Measurements from ENCODE around the gene WFS1.

The WFS1 gene

DNA sequence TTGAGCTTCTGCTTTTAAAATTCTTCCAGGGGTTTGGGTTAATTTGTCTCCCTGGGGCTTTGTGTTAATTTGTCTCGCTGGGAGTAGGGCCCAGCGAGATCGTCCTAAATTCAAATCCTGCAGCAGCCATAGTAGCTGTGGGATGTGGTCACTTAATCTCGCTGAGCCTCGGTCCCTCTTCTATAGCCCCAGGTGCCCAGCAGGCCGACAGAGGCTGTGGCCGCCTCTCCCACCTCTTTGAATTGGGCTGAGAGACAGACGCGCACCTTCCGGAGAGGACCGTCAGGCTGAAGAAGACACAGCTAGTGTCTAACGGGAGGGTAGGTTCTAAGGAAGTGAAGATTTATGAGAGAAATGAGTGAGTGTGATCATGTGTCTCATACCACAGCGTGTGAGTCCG lies 15.7 kb upstream of the WFS1 start:
- no peaks in the 10 kb centered on the region for H4K20me1 ChIP-seq (ENCODE audit: insufficient read depth, low read length)
- H3K9ac ChIP-seq (ENCODE audit: low read length): no peak overlapping the region
- TF ChIP-seq EZH2 (optimal IDR thresholded peaks at IDR 0.05; ENCODE audit: low read depth, low read length) (no peak), EZH2phosphoT487 (IDR thresholded peaks at IDR 0.05; ENCODE audit: low read length) (no peak)
- TF ChIP-seq, protein P1, sequence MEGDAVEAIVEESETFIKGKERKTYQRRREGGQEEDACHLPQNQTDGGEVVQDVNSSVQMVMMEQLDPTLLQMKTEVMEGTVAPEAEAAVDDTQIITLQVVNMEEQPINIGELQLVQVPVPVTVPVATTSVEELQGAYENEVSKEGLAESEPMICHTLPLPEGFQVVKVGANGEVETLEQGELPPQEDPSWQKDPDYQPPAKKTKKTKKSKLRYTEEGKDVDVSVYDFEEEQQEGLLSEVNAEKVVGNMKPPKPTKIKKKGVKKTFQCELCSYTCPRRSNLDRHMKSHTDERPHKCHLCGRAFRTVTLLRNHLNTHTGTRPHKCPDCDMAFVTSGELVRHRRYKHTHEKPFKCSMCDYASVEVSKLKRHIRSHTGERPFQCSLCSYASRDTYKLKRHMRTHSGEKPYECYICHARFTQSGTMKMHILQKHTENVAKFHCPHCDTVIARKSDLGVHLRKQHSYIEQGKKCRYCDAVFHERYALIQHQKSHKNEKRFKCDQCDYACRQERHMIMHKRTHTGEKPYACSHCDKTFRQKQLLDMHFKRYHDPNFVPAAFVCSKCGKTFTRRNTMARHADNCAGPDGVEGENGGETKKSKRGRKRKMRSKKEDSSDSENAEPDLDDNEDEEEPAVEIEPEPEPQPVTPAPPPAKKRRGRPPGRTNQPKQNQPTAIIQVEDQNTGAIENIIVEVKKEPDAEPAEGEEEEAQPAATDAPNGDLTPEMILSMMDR (IDR thresholded peaks at IDR 0.05; ENCODE audit: low read length): no peak
- no peaks in the 10 kb centered on the region for H3K79me2 ChIP-seq (ENCODE audit: low read length)
- H3K4me2 ChIP-seq (ENCODE audit: low read depth, low read length): no peak overlapping the region
- no peaks in the 10 kb centered on the region for H3K36me3 ChIP-seq (replicated peaks; ENCODE audit: insufficient read depth, low read length)
- H3K9me3 ChIP-seq (replicated peaks; ENCODE audit: insufficient read depth, low read length): no peaks in the 10 kb centered on the region
- H3K4me3 ChIP-seq (ENCODE audit: low read length): no peak overlapping the region
- no peak overlapping the region for H3K27ac ChIP-seq (ENCODE audit: low read length)
- H3K4me1 ChIP-seq (ENCODE audit: low read length): no peaks in the 10 kb centered on the region
- no peaks in the 10 kb centered on the region for H3F3A ChIP-seq (ENCODE audit: insufficient read depth, low read length)
- H3K27me3 ChIP-seq (replicated peaks; ENCODE audit: insufficient read depth, low read length): peaks cover 21% of the 10 kb centered on the region; the same call in 1 of the 2 replicates
- H2AFZ ChIP-seq (ENCODE audit: low read length): no peak overlapping the region
- H3K9me2 ChIP-seq (replicated peaks; ENCODE audit: insufficient read depth, low read length): no peaks in the 10 kb centered on the region
- DNase-seq: no peak

DNA sequence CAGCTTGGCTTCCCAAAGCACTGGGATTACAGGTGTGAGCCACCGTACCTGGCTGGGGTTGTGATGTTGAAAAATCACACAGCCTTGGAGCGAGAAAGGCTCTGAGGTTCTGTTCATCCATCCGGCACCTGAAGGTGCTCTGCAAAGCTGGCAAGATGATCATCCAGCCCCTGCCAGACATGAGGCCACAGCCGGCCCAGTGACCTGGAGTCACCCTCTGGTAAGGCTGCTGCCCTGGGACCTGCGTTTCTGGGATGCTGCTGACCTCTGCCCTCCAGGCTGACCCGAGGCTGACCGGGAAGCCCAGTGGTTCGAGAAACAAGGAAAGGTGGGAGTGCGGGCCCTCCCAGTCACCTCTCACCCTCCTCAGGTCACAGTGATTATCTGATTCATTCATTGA lies 13.5 kb upstream of the WFS1 start:
- H3K4me2 ChIP-seq (ENCODE audit: low read depth, low read length): no peak overlapping the region
- TF ChIP-seq, protein P1 (IDR thresholded peaks at IDR 0.05; ENCODE audit: low read length): no peak
- TF ChIP-seq EZH2phosphoT487 (IDR thresholded peaks at IDR 0.05; ENCODE audit: low read length): no peak
- TF ChIP-seq EZH2 (optimal IDR thresholded peaks at IDR 0.05; ENCODE audit: low read depth, low read length): no peak

DNA sequence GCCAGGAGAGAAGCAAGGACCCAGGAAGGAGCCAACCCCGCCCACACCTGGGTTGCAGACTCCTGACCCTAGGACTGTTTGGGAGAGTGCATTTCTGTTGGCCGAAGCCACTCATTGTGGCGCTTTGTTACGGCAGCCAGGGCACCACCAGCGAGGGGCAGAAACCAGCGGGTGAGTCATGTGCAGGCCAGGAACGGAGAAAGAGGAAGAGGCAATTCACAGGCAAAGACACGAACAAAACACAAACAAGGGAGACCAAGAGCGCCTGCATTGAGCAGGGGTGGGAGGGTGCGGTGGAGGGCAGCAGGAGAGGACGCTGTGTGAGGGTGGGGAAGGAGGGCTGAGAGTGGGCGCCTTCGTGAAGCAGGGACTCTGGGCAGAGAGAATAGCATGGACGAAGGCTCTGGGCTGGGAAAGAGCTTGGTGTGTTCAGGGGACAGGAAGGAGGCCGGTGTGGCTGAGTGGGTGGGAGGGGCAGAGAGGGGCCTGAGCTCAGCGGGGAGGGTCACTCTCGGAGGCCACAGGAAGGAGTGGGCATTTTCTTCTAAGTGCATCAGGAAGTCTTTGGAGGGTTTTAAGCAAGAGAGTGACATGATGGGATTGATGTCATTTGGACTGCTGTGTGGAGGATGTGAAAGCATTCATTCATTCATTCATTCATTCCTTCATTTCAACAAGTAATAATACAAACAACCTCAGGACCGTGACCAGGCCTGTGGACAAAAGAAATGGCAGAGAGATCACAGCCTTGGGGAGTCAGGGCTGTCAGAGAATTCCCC lies 12.2 kb upstream of the WFS1 start:
- TF ChIP-seq, protein P1 (IDR thresholded peaks at IDR 0.05; ENCODE audit: low read length): no peak
- no peak for TF ChIP-seq EZH2phosphoT487 (IDR thresholded peaks at IDR 0.05; ENCODE audit: low read length)
- no peak for TF ChIP-seq EZH2 (optimal IDR thresholded peaks at IDR 0.05; ENCODE audit: low read depth, low read length)
- H3K4me3 ChIP-seq (ENCODE audit: low read length): no peak overlapping the region
- H3K27me3 ChIP-seq (replicated peaks; ENCODE audit: insufficient read depth, low read length): peaks cover 12% of the 10 kb centered on the region; the same call in 1 of the 2 replicates
- H2AFZ ChIP-seq (ENCODE audit: low read length): no peak overlapping the region
- no peaks in the 10 kb centered on the region for H3K9me3 ChIP-seq (replicated peaks; ENCODE audit: insufficient read depth, low read length)
- no peaks in the 10 kb centered on the region for H3K9me2 ChIP-seq (replicated peaks; ENCODE audit: insufficient read depth, low read length)
- H3K9ac ChIP-seq (ENCODE audit: low read length): no peak overlapping the region
- H3F3A ChIP-seq (ENCODE audit: insufficient read depth, low read length): no peaks in the 10 kb centered on the region
- no peaks in the 10 kb centered on the region for H4K20me1 ChIP-seq (ENCODE audit: insufficient read depth, low read length)
- no peak overlapping the region for H3K4me2 ChIP-seq (ENCODE audit: low read depth, low read length)
- DNase-seq: no peak
- no peaks in the 10 kb centered on the region for H3K79me2 ChIP-seq (ENCODE audit: low read length)
- no peak overlapping the region for H3K27ac ChIP-seq (ENCODE audit: low read length)
- no peaks in the 10 kb centered on the region for H3K4me1 ChIP-seq (ENCODE audit: low read length)
- no peaks in the 10 kb centered on the region for H3K36me3 ChIP-seq (replicated peaks; ENCODE audit: insufficient read depth, low read length)

More for the DNA sequence above, 13.5 kb upstream of the WFS1 start:
- H3K9ac ChIP-seq (ENCODE audit: low read length): no peak overlapping the region
- H4K20me1 ChIP-seq (ENCODE audit: insufficient read depth, low read length): no peaks in the 10 kb centered on the region
- H3K27me3 ChIP-seq (replicated peaks; ENCODE audit: insufficient read depth, low read length): peaks cover 12% of the 10 kb centered on the region; the same call in 1 of the 2 replicates
- no peak for DNase-seq
- H3K4me3 ChIP-seq (ENCODE audit: low read length): no peak overlapping the region
- H2AFZ ChIP-seq (ENCODE audit: low read length): no peak overlapping the region
- no peaks in the 10 kb centered on the region for H3F3A ChIP-seq (ENCODE audit: insufficient read depth, low read length)
- no peaks in the 10 kb centered on the region for H3K36me3 ChIP-seq (replicated peaks; ENCODE audit: insufficient read depth, low read length)
- no peaks in the 10 kb centered on the region for H3K4me1 ChIP-seq (ENCODE audit: low read length)
- no peaks in the 10 kb centered on the region for H3K79me2 ChIP-seq (ENCODE audit: low read length)
- H3K9me3 ChIP-seq (replicated peaks; ENCODE audit: insufficient read depth, low read length): no peaks in the 10 kb centered on the region
- H3K27ac ChIP-seq (ENCODE audit: low read length): no peak overlapping the region
- H3K9me2 ChIP-seq (replicated peaks; ENCODE audit: insufficient read depth, low read length): no peaks in the 10 kb centered on the region
